ENCODE data around the gene SFRP4.

Gene SFRP4

DNA sequence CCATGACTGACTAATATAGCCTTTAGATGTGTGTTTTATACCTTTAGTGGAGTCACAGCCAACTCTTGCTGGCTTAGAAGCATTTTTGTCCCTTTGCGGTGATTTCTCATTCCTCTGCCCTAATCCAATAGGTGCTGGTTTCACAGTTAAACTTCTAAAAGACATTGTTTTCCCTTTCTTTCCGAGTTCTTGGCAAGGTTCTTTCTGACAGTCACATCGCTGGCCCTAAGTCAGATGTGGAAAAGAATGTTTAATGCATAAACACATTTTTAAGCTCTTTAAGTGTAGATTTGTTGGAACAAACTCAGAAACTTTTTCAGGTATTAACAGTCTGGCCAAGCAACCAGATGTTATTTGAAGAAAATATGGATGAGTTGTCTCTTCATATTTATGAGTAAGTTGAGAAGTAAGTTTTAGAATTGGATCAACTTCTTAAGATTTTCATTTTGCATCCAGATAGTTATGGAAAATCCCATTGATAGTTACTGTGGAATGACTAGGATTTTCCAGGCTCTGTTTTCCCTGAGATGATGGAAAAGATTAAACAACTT is 7.9 kb upstream of the SFRP4 start:
- DNase-seq (ENCODE audit: low spot score), result no peak

DNA sequence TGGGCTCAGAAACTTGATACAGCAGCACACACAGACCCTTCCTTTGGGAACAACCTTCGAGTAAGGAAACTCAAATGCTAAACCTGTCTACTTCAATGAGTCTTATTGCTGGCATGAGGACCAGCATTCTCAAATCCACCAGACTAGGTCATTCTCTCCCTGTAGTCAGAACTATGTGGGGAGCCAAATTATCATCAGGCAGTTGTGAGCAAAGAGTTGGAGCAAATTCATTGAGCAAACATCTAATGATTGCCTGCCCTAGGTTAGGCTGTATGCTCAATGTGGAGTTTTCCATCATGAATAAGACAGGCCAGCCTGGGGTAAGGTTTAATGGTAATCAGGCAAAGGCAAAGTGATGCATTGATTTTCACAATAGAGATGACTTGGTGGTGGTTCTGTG is 7.4 kb upstream of the SFRP4 start:
- DNase-seq (ENCODE audit: low spot score), result no peak

DNA sequence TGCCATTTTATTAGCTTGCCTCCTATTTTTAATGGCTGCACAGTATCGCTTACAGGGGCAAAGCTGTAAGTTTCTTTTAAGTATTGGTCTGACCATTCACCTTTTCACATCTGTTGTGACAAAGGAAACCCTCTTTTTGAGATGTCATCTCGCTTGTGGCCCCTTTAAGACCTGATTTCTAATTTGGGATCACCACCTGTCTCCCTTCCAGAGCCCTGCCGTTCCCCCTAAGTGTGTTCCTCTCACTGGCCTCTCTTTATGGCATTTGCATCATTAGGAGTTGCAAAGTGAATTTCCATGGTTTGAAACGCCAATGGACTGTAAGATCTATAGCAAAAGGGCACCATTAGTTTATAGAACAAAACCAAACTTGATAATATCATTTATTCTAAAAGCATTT is 5.3 kb upstream of the SFRP4 start:
- no peak for DNase-seq (ENCODE audit: low spot score)

DNA sequence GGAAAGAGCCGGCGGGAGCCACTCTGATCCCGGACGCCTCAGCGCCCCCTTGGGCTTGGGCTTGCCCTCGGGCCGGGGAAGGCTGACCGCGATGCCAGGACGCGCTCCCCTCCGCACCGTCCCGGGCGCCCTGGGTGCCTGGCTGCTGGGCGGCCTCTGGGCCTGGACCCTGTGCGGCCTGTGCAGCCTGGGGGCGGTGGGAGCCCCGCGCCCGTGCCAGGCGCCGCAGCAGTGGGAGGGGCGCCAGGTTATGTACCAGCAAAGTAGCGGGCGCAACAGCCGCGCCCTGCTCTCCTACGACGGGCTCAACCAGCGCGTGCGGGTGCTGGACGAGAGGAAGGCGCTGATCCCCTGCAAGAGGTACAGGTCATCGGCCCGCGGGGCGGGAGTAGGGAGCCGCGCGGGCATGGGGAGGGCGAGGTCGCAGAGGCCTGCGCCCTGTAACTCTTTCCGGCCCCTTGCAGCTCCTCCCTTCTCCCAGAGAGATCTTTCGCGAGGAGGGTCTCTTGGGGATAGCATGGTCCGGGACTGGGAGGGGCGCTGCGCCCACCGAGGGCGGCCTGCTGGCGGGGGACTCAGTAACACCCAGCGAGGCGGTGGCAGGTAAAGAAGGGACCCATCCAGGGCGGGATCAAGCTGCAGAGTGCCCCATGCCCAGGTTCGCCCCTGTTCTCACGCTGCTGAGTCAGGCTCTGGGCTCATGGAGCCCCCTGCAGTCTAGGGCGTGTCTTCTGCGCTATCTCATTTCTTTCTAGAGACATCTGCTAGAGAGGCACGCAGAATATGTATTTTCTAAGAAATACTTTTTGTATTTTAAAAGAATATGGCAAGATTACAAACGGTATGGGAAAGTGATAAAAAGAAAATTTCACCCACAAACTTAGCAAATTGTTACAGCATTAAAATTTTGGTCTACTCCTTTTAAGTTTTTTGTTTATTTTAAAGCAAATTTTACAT is 4.5 kb upstream of the SFRP4 start:
- no peak for DNase-seq (ENCODE audit: low spot score)

DNA sequence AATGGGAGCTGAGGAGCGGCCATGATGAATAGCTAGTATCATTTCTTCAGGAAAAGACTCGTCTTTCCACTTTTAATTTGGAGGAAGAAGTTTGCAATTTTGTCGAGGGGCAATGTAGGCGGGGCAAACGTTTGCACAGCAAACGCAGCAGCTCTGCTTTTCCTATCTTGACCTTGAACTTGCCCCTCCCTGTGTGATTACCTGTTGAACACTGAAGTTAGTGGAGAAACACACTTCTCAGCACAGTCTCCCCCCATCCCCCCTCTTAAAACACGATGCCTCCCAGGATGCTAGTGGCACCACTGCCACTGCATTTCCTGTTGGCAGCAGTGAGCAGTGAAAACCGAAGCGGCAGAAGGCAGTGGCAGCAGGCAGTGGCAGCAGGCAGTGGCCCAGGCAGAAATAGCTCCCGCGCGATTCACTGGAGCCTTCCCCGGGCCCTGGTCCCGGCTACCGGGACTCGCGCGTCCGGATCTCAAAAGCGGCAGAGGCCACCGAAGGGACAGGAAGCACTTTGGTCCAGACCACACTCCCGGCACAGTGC is 3.8 kb upstream of the SFRP4 start, which contains the start of gene EPDR1:
EPDR1 (plus strand) TSS at position 336 of the 544 bp plus-strand sequence. CDS start 300 bp downstream, outside the sequence.
- no peak for DNase-seq (ENCODE audit: low spot score)

DNA sequence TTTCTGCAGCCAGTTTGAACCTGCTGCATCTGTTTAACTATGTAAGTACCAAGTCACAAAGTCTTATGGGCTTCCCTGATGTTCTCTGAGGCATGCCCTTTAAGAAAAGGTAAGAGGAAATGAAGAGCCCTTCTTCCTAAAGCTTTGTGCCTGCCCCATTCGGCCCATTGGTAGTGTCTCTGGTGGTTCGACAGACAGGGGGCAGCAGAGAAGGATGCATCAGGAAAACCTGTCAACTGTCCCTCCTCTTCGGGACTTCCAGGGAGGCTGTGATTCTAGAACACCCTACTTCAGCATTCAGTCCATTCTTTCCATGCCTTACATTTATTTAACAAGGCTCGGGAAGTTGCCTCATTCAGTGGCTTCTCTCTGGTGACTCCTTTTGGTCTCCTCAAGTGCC is 1.9 kb upstream of the SFRP4 start:
- DNase-seq (ENCODE audit: low spot score), result no peak

DNA sequence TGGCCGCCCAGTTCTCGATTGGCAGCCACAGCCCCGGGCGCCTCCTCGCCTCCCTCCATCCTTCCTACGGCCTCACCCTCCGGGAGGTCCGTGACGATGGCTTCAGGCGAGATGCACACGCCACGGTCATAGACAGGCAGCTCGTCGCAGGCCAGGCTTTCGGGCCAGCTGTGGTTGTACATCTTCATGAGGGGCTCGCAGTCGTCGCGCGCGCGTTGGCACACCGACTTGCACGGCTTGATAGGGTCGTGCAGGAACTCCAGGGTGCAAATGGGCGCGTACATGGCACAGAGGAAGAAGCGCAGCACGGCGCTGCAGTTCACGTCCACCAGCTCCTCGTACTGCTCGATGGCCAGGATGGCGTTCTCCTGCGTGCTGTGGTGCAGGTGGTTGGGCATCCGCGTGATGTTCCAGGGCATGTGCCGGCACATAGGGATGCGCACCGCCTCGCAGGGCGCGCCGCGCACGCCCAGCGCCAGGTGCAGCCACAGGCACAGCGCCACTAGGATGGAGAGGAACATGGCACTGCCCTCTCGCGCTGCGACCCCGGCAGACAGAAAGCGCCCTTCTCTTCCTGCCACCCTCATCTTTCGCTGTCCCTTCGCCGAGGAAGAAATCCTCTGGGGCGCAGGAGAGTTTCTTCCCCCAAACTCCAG is 472 bp downstream of the SFRP4 start:
- DNase-seq (ENCODE audit: low spot score), result no peak

DNA sequence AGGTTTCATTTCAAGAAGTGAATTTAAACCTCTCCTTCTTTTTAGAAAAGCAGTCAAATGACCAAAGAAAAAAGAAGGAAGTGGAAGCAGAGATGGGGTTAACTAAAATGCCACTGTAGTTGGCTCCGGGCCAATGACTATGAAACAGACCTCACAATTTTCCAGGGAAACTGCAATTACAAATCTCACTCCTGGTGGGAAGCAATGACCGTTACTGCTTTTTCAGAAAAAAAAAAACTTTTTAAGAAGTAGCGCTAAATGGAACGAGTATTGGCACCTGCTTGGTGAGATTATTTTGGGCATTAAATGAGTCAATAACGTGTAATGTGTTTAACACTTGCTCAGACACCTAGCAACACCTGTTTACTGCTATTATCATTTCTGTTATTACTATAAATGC is 1.2 kb downstream of the SFRP4 start:
- no peak for DNase-seq (ENCODE audit: low spot score)

DNA sequence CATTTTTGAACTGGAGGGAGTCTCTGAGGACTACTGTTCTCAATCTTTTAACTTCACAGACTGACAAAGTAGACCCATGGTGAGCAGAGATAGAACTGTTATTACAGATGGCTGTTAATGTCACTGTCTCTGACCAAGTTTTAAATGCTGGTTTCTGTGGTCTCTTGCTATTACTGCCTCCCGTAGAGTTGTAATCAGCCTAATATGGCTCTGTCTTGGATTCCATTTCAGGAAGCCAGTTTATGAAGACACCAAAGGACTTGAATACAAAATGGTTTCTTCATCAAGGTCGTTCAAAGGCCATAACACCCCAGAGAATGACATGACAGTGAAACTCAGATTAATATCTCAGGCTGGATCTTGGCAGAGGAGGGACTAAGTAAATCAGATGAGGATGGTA is 3.9 kb downstream of the SFRP4 start:
- DNase-seq (ENCODE audit: low spot score), result no peak

DNA sequence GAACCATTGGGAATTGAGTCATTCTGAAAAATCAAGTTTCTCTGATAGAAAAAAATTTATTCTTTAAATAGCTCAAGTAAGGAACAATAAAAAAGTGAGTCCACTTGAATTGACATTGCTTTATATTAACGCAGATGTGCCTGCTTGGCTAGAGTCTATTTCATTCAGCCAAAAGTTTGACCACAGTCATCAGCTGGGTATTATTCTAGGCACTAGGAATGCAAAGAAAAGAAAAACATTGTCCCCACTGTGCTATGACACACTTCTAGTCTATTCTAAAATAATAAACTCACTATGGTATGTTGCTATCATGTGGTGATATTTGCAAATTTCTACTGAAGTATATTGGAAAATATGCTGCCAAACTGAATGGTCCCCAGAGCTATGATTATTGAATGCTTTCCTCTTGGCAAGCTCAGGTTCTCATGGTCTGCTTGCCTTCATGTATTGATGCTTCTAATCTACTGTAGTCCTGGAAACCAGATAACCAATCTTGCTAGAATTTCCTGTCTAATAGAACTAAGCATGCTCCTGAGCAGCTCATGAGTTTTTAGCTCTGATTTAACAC is 8.3 kb downstream of the SFRP4 start:
- no peak for DNase-seq (ENCODE audit: low spot score)

DNA sequence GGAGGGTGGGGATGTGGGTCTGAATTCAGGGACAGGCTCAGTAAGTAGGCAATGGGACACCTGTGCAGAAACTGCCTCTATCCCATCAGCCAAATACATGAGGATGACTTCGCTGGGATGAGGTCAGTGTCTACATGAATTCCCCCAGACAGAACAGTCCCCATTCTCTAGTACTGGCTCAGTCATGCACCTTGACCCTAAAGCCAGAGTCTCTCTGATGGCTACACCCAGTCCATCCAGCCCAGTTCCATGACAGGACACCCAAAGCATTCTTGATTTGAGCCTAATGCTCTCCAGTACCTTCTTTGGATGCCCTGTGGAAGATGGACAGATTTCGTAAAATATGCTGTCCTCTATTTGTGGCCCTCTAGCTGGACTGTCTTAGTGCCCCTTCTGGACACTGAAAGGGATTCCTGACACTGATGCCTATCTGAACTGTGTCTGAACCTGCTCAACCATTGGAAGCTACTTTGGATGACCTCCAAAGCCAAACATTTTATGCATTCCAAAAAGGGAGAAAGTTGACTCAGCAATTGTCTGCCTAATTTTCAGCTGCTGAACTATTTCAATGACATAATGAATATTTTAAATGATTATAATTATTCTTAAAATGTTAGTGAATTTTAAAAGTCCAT is 14.6 kb downstream of the SFRP4 start:
- no peak for DNase-seq (ENCODE audit: low spot score)

DNA sequence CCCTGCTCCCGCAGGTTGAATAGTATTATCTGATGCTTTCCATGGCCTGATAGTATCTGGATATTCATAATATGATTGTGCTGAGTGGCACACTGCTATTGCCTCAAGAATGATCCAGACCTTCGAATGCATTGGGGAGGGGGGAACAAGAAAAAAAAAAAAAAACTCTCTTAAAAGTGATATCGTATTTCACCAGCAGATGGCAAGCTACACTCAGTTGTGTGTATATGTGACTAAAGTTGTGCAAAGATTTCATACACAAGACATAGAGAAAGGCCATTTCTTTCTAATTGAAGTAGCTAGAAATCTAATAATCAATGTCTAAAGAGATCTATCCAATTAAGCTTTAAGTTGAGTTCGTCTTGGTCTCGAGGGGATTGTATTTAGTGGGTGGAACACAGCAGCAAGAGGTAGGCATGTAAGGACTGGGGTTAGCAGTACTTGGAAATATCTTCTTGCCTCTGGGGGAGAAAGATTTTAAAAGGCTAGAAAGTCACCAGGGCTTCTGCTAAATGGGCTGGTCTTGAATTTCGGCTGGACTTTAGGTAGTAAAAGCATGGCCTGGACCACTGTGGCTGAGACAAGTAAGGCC is 15.3 kb downstream of the SFRP4 start:
- DNase-seq (ENCODE audit: low spot score), result peak; percentile 43

DNA sequence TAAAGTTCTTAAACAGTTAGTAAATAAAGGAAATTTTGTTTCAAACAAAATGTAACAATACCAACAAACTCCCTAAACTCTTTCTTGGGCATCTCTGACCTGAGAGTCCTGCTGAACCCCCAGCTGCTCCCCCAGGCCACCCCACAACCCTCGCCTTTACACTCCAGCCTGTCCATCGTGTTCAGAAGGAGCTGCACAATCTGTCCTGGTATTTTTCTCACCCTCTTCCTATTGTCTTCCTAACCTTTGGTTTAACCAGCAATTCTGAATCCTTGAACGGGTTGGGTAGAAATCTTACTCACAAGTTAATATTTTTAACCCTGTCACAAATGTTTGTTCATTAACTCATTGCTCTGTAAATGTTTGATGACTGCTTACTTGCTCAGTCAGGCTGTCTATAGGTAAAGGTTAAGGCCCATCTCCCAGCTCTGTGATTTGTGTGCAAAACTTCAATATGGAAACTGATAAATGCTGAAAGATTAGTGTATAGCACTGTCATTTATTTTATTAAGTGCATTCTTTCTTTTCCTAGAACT is 16.8 kb downstream of the SFRP4 start:
- DNase-seq (ENCODE audit: low spot score), result no peak

DNA sequence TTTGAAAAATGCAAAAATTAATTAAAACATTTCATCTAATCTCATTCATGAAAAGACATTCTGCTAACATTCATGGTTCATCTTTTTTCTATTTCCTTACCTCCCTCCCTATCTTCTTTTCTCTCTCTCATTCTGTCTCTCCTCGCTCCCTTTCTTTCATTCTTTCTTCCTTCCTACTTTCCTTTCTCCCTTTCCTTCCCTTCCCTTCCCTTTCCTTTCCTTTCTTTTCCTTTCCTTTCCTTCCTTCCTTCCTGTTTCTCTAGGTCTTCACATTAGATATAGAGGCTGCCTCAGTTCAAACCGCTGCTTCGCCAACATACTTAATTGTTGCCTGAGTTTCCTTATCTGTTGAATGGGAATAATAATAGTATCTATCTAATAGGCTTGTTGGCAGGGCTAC is 21.9 kb downstream of the SFRP4 start:
- no peak for DNase-seq (ENCODE audit: low spot score)

DNA sequence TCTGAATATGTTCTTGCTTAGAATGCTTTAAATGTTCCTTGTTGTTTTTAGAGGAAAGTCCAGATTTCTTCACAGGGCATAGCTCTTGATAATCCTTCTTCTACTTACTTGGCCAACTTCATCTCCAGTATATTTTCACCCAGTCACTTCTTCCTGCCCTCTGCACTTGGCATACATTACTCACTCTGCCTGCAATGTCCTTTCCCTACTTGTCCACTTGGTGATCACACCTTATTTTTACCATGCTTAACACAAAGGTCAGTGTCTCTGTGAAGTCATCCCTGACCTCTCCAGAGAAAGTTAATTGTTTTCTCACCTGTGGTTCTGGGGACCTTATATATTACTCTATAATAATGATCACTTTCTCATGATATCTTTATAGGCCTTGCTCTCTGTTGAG is 23.3 kb downstream of the SFRP4 start:
- DNase-seq (ENCODE audit: low spot score), result peak; percentile 3

DNA sequence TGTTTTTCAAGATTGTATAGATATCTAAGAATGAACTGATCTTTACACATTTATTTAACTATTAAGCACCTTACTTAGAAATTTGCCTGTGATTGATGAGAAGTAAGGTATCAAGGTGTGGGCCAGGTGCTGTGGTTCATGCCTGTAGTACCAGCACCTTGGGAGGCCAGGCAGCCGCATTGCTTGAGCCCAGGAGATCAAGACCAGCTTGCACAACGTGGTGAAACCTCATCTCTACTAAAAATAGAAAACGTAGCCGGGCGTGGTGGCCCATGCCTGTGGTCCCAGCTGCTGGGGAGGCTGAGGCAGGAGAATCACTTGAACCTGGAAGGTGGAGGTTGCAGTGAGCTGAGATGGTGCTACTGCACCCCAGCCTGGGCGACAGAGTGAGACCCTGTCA is 34.5 kb downstream of the SFRP4 start:
- no peak for DNase-seq (ENCODE audit: low spot score)
